ENCODE results near the gene MAGEB17.
"Not testable (repeated sequence)": the region's sequence is repeated elsewhere in the genome, so short reads cannot be mapped to it uniquely, and the experiment has no call there.

The MAGEB17 gene

DNA sequence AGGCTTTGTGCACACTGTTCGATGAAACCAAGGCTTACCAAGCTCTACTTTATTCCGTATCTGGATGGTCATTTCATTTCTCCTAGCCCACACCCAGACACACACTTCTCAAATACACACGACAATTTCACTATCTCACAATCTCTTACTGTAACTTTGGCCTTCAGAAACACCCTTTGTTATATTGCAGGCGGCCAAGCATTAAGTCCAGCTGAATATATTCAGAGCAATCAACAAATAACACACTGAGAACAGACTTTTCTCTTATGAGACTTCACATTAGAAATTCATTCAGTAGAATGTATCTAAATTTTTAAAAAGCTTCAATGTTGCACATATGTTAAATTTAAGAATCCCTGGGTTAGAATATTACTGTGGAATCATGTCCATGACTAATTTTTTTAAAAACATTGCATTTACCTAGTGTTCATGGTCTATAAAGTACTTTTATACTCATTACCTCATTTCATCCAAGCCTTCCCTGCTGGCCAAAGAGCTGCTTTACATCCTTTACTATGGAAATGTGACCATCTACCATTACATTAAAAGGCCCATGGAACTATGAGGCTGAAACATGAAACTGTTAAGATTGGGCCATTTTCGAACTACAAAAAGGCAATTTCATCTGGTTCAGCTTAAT lies 10.5 kb upstream of the MAGEB17 start:
- DNase-seq: no peak

DNA sequence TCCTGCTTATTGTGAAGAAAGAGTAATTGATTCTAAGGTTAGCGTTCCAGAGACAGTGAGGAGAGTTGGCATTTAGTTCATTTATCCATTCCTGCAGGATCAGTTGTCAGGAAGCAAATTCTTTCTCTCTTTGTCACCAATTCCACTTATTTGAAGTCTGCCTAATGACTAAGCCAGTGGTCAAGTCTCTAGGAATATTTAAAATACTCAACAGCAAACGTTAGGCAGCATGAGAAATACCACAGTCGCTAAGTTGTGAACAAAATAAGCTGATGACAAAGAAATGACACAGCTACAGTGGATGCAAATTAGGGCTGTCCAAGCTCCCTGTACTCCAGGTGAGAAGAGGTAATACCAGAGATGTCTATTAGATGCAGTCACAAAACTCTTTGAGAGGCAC lies 6.6 kb upstream of the MAGEB17 start:
- DNase-seq: no peak

- not testable (repeated sequence) for DNase-seq
These were observed 6.1 kb upstream of the MAGEB17 start for GRCh38 chrX:16161173-16161572.

DNA sequence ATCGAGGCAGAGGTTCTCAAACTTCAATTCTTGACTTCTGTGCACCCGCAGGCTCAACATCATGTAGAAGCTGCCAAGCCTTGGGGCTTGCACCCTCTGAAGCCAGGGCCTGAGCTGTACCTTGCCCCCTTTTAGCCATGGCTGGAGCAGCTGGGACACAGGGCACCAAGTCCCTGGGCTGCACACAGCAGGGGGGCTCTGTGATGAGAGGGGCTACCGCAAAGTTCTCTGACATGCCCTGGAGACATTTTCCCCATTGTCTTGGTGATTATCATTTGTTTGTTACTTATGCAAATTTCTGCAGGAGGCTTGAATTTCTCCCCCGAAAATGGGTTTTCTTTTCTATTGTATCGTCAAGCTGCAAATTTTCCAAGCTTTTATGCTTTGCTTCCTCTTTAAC lies 4.9 kb upstream of the MAGEB17 start:
- no peak for DNase-seq

- DNase-seq: no peak
These were observed 2.5 kb upstream of the MAGEB17 start for GRCh38 chrX:16164748-16165147.

GRCh38 chrX:16171039-16171438 lies 3.8 kb downstream of the MAGEB17 start:
- DNase-seq: no peak

GRCh38 chrX:16171944-16172343 lies 4.7 kb downstream of the MAGEB17 start:
- DNase-seq: no peak

DNA sequence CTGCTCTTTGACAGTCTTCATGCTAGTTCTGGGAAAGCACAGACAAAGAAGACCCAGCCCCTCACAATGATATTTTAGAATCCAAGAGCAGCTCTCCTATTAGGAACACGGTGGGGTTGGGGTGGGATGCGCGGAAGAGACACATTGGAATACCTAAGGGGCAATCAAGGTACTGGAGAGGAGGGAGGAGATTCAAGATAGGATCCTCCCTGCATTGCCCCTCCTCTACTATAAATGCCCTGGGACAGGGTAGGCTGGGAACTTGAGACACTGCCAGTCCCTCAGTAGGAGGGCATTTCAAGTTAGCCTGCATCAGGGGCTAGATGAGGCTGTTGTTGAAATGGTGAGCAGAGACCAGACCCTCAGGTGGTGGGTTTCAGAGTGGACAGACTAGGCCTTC lies 5.1 kb downstream of the MAGEB17 start:
- no peak for DNase-seq

DNA sequence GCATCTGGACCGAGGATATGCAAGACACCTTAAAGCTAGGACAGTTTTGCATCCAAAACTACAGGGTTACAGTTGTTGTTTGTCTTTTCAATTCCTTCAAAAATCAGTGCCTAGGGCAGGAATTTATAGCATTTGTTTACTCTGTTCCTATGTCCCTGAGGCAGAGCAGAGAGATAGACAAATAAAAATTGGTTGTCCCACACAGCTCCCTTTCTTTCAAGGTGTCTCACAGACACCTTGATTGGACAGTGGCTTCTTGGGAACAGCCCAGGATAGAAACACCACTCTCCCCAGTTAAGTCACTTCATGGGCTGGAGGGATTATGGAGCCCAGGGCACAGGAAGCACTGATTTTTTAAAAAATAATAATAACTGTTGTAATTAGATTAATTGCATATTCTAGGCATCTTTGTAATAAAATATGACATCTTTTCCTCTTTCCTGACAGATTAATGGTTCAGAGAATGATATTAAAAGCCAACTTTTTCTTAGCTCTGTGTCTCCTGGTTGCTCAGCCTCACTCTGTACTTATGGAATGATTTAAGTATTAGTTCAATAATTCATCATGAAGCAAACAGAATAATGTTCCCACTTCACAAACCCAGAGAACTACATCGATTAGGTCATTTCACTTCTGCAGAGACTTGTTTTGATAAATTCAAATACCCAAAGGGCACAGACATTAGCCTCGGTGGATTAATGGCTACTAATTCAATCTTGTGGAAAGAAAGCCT lies 8.2 kb downstream of the MAGEB17 start:
- no peak for DNase-seq

GRCh38 chrX:16177260-16177659 lies 10.0 kb downstream of the MAGEB17 start:
- no peak for DNase-seq

DNA sequence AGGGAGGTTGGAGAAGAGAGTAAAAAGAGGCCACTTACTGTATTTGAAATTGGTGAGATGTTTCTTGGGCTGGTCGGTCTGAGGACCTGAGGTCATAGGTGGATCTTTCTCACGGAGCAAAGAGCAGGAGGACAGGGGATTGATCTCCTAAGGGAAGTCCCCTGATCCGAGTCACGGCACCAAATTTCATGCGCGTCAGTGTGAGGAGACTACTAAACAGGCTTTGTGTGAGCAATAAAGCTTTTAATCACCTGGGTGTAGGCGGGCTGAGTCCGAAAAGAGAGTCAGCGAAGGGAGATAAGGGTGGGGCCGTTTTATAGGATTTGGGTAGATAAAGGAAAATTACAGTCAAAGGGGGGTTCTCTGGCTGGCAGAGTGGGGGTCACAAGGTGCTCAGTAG lies 16.6 kb downstream of the MAGEB17 start:
- not testable (repeated sequence) for DNase-seq

- DNase-seq: no peak
These were observed 18.4 kb downstream of the MAGEB17 start for GRCh38 chrX:16185725-16186136.

- no peak for DNase-seq
These were observed 19.2 kb downstream of the MAGEB17 start for GRCh38 chrX:16186380-16187007.

- no peak for DNase-seq
These were observed 19.9 kb downstream of the MAGEB17 start for GRCh38 chrX:16187024-16187760.

- DNase-seq: no peak
These were observed 21.4 kb downstream of the MAGEB17 start for GRCh38 chrX:16188687-16189086.

DNA sequence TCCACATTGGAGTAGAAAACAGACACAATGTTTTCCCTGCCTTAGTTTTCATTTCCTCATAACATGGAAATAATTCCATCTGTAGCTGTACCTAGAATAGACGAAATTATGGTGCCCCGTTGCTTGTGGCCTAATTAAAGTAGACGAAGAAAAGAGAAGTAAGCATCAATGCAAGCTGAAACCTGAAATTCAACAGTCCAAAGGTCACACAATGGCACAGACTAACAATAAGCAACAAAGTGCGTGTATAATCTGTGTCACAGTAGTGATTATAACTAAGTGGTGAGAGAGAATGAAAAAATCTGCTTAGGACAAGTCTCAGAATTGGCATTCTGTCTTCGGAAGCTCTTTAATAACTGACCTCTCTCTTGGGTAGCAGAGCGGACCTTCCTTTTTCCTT lies 24.3 kb downstream of the MAGEB17 start:
- DNase-seq: no peak

- DNase-seq: no peak
These were observed 29.5 kb downstream of the MAGEB17 start for GRCh38 chrX:16196829-16197228.

GRCh38 chrX:16199343-16199742 lies 32.1 kb downstream of the MAGEB17 start:
- no peak for DNase-seq

DNA sequence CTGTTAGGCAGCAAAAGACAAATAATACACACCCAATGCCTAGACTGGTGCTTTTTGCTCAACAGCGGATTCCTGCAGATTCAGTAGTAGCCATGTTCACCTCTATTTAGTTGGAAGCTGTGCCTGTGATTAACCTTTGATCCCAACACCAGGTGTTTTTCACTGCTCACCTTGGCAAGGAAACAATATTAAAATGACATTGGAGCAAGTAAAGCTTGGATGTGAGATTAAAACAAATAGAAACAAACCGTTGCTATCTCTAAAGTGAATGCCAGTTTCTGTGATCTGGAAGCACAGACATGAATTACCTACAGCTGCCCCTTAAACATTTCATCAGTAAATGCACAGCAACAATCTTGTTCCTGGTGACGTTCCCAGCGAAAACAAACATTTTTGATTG lies 35.7 kb downstream of the MAGEB17 start:
- DNase-seq: no peak

GRCh38 chrX:16204538-16204937 lies 37.3 kb downstream of the MAGEB17 start:
- no peak for DNase-seq

DNA sequence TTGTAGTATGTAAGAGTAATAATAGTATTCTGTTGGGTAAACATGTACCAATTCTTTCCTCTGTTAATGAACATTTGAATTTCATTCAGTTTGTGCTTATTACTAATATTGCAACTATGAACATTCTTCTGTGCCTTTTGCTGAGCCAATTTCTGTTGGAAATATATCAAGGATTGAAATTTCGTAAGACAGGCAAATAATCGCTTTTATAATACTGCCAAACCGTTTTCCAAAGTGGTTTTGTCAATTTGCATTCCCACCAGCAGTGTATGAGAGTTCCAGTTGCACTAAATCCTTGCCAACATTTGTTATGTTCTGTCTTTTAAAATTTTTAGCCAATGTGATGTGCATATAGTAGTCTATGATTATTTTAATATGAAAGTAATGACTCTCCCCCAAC lies 38.6 kb downstream of the MAGEB17 start:
- DNase-seq: no peak

DNA sequence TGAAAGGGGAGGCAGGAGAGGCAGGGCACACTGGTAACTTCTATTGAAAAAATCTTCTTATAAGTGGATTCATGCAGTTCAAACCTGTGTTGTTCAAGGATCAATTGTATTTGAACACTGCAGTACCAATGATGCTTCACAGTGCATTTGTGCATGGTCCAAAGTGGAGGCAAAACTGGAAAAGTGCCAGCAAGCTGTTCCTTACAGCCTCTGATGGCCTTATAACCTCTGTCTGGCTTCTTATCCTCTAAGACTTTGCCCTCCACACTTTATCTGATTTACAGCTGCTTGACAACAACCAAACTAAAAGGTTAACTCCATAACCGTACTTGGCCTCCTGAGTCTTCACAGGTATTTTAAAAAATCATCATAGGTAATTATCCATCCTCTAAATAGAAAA lies 40.4 kb downstream of the MAGEB17 start:
- DNase-seq: no peak

- DNase-seq: no peak
These were observed 41.3 kb downstream of the MAGEB17 start for GRCh38 chrX:16208601-16209000.

GRCh38 chrX:16210061-16210460 lies 42.8 kb downstream of the MAGEB17 start:
- no peak for DNase-seq
